Panc1 (cell line): ENCODE measurements around the gene SCRN3.

Experiments used
- POLR2AphosphoS5 ChIP-seq: IDR thresholded peaks from 2 replicates; pipeline ENCODE4 v1.6.1; 2012; ENCODE audit warnings: mild to moderate bottlenecking, low read depth, low read length, moderate library complexity
- SIN3A ChIP-seq: IDR thresholded peaks from 2 replicates; pipeline ENCODE4 v1.6.1; 2012; ENCODE audit warnings: low read depth, mild to moderate bottlenecking, low read length, moderate library complexity, borderline replicate concordance; ENCODE audit not compliant: insufficient read depth
- TCF7L2 ChIP-seq: IDR thresholded peaks from 2 replicates; pipeline ENCODE4 v1.6.1; 2011; ENCODE audit warnings: mild to moderate bottlenecking, low read depth, low read length, inconsistent platforms
- TF ChIP-seq, protein P1 (sequence below): fragments of 450-650 bp; IDR thresholded peaks from 2 replicates; pipeline ENCODE4 v1.5.1; 2017; ENCODE audit warnings: mild to moderate bottlenecking
- TF ChIP-seq, protein P2 (sequence below), 2 experiments: IDR thresholded peaks; 2 replicates each; pipeline ENCODE4 v1.6.1; 2011 to 2012; ENCODE audit warnings: low read depth in 2 of 2, control low read depth in 1 of 2, low read length in 1 of 2, mild to moderate bottlenecking in 1 of 2, moderate library complexity in 1 of 2; ENCODE audit not compliant: insufficient read depth in 1 of 2

DNA sequence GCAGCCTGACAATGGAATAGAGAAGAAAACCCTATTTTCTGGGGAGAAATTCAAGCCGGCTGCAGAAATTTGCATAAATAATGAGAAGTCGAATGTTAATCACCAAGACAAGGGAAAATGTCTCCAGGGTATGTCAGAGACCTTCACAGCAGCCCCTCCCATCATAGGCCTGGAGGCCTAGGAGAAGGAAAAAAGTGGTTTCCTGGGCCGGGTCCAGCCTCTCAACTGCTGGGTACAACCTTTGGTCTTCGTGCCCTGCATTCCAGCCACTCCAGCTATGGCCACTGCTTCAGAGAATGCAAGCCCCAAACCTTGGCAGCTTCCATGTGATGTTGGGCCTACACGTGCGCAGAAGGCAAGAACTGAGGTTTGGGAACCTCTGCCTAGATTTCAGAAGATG is 6.0 kb upstream of the SCRN3 start:
- TF ChIP-seq, protein P1, sequence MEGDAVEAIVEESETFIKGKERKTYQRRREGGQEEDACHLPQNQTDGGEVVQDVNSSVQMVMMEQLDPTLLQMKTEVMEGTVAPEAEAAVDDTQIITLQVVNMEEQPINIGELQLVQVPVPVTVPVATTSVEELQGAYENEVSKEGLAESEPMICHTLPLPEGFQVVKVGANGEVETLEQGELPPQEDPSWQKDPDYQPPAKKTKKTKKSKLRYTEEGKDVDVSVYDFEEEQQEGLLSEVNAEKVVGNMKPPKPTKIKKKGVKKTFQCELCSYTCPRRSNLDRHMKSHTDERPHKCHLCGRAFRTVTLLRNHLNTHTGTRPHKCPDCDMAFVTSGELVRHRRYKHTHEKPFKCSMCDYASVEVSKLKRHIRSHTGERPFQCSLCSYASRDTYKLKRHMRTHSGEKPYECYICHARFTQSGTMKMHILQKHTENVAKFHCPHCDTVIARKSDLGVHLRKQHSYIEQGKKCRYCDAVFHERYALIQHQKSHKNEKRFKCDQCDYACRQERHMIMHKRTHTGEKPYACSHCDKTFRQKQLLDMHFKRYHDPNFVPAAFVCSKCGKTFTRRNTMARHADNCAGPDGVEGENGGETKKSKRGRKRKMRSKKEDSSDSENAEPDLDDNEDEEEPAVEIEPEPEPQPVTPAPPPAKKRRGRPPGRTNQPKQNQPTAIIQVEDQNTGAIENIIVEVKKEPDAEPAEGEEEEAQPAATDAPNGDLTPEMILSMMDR = no peak
- no peak for TF ChIP-seq POLR2AphosphoS5
- no peak for TF ChIP-seq SIN3A
- TF ChIP-seq TCF7L2 = no peak
- TF ChIP-seq, protein P2, sequence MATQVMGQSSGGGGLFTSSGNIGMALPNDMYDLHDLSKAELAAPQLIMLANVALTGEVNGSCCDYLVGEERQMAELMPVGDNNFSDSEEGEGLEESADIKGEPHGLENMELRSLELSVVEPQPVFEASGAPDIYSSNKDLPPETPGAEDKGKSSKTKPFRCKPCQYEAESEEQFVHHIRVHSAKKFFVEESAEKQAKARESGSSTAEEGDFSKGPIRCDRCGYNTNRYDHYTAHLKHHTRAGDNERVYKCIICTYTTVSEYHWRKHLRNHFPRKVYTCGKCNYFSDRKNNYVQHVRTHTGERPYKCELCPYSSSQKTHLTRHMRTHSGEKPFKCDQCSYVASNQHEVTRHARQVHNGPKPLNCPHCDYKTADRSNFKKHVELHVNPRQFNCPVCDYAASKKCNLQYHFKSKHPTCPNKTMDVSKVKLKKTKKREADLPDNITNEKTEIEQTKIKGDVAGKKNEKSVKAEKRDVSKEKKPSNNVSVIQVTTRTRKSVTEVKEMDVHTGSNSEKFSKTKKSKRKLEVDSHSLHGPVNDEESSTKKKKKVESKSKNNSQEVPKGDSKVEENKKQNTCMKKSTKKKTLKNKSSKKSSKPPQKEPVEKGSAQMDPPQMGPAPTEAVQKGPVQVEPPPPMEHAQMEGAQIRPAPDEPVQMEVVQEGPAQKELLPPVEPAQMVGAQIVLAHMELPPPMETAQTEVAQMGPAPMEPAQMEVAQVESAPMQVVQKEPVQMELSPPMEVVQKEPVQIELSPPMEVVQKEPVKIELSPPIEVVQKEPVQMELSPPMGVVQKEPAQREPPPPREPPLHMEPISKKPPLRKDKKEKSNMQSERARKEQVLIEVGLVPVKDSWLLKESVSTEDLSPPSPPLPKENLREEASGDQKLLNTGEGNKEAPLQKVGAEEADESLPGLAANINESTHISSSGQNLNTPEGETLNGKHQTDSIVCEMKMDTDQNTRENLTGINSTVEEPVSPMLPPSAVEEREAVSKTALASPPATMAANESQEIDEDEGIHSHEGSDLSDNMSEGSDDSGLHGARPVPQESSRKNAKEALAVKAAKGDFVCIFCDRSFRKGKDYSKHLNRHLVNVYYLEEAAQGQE (IDR thresholded peaks at IDR 0.05; ENCODE audit: insufficient read depth in 1 of 2, low read depth in 2 of 2, low read length in 1 of 2) = no peak
